Measurements from ENCODE around the gene NAPA. TPM values are rescaled to one million over a fixed set of nuclear protein-coding genes. Genes with fewer than 3 reads are reported as not detected.

NAPA gene
- 153 and 242 TPM in 2 replicates for total RNA-seq (2014; rRNA removed)
- 130 TPM for polyA plus RNA-seq (2012)

DNA sequence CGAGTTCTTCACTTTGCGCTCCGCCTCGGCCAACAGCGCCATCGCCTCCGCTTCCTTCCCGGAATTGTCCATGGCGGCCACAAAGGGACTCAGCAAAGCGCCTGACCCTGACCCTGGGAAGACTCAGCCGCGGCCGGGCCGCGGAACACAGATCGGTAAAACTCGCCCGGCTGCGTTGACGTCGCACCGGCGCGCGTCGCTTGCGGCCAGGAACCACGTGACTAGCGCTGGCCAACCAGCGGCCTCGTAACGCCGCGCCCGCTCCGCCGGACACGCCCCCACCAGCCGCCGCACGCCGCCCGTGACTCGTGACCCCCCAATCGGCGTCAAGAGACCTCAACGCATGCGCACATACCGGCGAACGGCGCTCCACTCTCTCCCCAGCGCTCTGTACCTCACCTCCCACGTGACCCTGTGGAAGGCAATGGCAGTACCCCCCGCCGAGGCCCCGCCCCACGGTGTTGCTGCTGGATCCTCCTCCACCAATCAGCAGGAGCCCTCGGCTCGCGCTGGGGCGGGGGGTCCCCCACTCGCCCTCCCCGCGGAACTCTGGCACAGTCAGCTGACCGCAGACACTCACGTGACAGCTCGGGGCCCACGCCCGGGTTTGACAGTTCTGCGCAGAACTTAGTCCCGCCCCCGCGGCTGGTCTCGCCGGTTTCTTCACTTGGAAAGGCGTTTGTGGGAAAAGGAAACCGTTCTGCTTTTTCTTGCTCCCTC lies at the start of gene NAPA:
NAPA (minus strand) TSS at position 195 of the 720 bp plus-strand sequence; CDS start at position 72, 123 bp downstream.
- DNase-seq (ENCODE audit: low read depth), result peak; percentile 100

- DNase-seq (ENCODE audit: low read depth), result no peak
Observed at GRCh38 chr19:47564081-47564480, 49.2 kb upstream of the NAPA start.

GRCh38 chr19:47561440-47562057 lies 46.7 kb upstream of the NAPA start:
- peak; percentile 73 for DNase-seq (ENCODE audit: low read depth)

- no peak for DNase-seq (ENCODE audit: low read depth)
Observed at GRCh38 chr19:47560999-47561398, 46.1 kb upstream of the NAPA start.

- DNase-seq (ENCODE audit: low read depth), result no peak
Observed at GRCh38 chr19:47550129-47550528, 35.3 kb upstream of the NAPA start.

GRCh38 chr19:47549261-47549862 lies 34.5 kb upstream of the NAPA start:
- no peak for DNase-seq (ENCODE audit: low read depth)

- no peak for DNase-seq (ENCODE audit: low read depth)
Observed at GRCh38 chr19:47547199-47547598, 32.3 kb upstream of the NAPA start.

GRCh38 chr19:47545061-47545948 lies 30.4 kb upstream of the NAPA start:
- DNase-seq (ENCODE audit: low read depth), result no peak

GRCh38 chr19:47544476-47544875 lies 29.6 kb upstream of the NAPA start:
- no peak for DNase-seq (ENCODE audit: low read depth)

- DNase-seq (ENCODE audit: low read depth), result no peak
Observed at GRCh38 chr19:47544075-47544474, 29.2 kb upstream of the NAPA start.

- DNase-seq (ENCODE audit: low read depth), result no peak
Observed at GRCh38 chr19:47542030-47542475, 27.2 kb upstream of the NAPA start.

- no peak for DNase-seq (ENCODE audit: low read depth)
Observed at GRCh38 chr19:47541518-47541917, 26.7 kb upstream of the NAPA start.

- peak; percentile 32 for DNase-seq (ENCODE audit: low read depth)
Observed at GRCh38 chr19:47540748-47541147, 25.9 kb upstream of the NAPA start.

- DNase-seq (ENCODE audit: low read depth), result no peak
Observed at GRCh38 chr19:47539747-47540311, 25.0 kb upstream of the NAPA start.

DNA sequence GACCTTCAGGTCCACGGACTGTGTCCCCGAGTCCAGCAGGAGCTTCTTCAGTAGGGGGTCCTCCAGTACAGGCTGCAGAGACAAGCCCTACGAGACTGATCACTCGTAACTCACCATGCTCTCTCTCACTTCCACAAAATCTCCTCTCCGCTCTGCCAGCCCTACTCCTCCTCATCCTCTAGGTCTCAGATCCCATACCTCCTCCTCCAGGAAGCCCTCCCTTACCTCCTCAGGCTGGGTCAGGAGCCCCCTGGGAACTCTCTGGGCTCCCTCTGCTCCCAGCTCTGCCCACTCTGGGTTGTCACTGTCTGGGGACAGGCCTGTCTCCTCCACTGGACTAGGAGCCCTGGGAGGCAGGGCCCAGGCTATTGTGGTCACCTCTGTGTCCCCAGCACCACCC lies 23.9 kb upstream of the NAPA start:
- DNase-seq (ENCODE audit: low read depth), result no peak

GRCh38 chr19:47537493-47537892 lies 22.6 kb upstream of the NAPA start:
- no peak for DNase-seq (ENCODE audit: low read depth)

GRCh38 chr19:47534628-47535027 lies 19.8 kb upstream of the NAPA start:
- DNase-seq (ENCODE audit: low read depth), result no peak

DNA sequence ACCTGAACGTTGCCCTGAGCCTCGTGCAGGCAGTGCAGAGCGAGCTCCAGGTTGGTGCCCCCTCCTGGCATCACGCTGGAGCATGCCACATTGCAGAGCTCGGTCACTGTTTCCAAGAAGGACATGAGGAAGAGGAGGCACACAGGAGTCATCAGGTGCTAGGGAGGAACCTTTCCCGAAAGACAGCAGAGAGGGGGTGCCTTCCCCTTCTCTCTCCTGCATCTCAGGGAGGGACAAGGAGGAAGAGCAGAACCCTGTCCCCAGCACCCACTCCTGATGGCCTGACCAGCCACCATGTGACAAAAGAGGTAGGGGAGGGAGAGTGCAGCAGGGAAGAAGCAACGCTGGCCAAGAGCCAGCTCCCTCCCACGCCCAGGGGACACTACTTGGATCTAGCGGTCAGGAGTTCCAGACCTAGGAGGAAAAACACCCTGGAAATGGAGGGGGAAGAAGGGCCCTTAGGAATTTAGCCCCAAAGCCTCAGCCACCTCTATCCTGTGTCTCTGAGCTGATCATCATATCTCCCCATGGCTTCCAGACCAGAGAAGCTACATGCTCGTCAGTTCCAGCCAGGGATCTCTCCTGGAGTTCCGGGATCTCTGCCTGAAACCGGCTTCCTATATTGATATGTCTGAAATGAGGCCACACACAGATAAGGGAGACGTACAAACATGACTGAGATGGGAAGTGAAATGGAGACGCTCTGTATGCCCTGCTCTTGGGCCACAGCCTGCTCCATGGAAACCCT lies 17.0 kb upstream of the NAPA start:
- no peak for DNase-seq (ENCODE audit: low read depth)

GRCh38 chr19:47529018-47529742 lies 14.3 kb upstream of the NAPA start:
- no peak for DNase-seq (ENCODE audit: low read depth)

DNA sequence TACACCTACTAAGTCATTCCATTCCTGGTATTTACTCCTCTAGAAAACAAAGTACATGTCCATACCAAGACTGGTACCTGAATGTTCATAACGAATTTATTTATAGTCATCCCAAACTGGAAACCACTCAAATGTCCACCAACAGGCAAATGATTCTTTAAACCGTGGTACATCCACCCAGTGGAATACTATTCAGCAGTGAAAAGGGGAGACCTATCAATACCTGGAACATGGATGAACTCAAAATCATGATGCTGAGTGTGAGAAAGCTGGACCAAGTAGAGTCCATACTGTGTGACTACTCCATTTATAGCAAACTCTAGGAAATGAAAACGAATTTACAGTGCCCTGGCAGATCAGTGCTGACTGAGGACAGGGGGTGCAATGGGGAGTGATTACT lies 11.9 kb upstream of the NAPA start:
- no peak for DNase-seq (ENCODE audit: low read depth)
